ENCODE data around the gene NDRG4. TPM values are rescaled to one million over a fixed set of nuclear protein-coding genes. Genes with fewer than 3 reads are reported as not detected.

NDRG4 gene
- total and polyA plus RNA-seq, 2 donors (not counting 1 experiment from before 2014, with no cell fraction given) = 4.0 to 5.1 TPM

- Histone ChIP-seq H3K9me3 (ENCODE audit: control insufficient read depth, insufficient read depth, low read depth, low read length) (no peaks in the 10 kb centered on the region), H3K27me3 (ENCODE audit: control insufficient read depth, insufficient read depth, low read length) (no peaks in the 10 kb centered on the region), H4K20me1 (ENCODE audit: control insufficient read depth, extremely low read depth, insufficient read depth, low read length) (no peaks in the 10 kb centered on the region), H2AFZ (ENCODE audit: low read length) (no peak overlapping the region), H3K4me1 (ENCODE audit: control insufficient read depth, extremely low read depth, insufficient read depth, low read length) (no peaks in the 10 kb centered on the region), H3K4me2 (ENCODE audit: extremely low read depth, insufficient read depth, low read length) (no peak overlapping the region), H3K4me3 (replicated peaks in 1 of 4; ENCODE audit: control extremely low read depth in 1 of 4, insufficient read depth in 1 of 4, low read depth in 3 of 4, low read length in 4 of 4) (no peak overlapping the region), H3K36me3 (ENCODE audit: control insufficient read depth, insufficient read depth, low read length) (peaks cover 16% of the 10 kb centered on the region), H3K9ac (ENCODE audit: insufficient read depth, low read length) (no peak overlapping the region), H3K27ac (ENCODE audit: insufficient read depth, low read length) (no peak overlapping the region), H3K79me2 (ENCODE audit: control insufficient read depth, insufficient read depth, low read length) (no peaks in the 10 kb centered on the region)
- TF ChIP-seq CTCF (conservative IDR thresholded peaks at IDR 0.05 in 1 of 2, IDR thresholded peaks at IDR 0.05 in 1 of 2; ENCODE audit: low read depth in 1 of 2, low read length in 2 of 2) = no peak
- TF ChIP-seq EZH2 (IDR thresholded peaks at IDR 0.05; ENCODE audit: low read length, missing control alignments) = no peak
- DNase-seq (ENCODE audit: low read depth in 2 of 2) = no peak
Observed at GRCh38 chr16:58541711-58542110, 41.8 kb downstream of the NDRG4 start.

GRCh38 chr16:58542291-58542690, 42.3 kb downstream of the NDRG4 start:
- Histone ChIP-seq H3K27ac (ENCODE audit: insufficient read depth, low read length) (no peak overlapping the region), H2AFZ (ENCODE audit: low read length) (no peak overlapping the region), H3K79me2 (ENCODE audit: control insufficient read depth, insufficient read depth, low read length) (no peaks in the 10 kb centered on the region), H3K9ac (ENCODE audit: insufficient read depth, low read length) (no peak overlapping the region), H3K36me3 (ENCODE audit: control insufficient read depth, insufficient read depth, low read length) (peaks cover 12% of the 10 kb centered on the region), H3K4me1 (ENCODE audit: control insufficient read depth, extremely low read depth, insufficient read depth, low read length) (no peaks in the 10 kb centered on the region), H3K4me3 (replicated peaks in 1 of 4; ENCODE audit: control extremely low read depth in 1 of 4, insufficient read depth in 1 of 4, low read depth in 3 of 4, low read length in 4 of 4) (no peak overlapping the region), H3K4me2 (ENCODE audit: extremely low read depth, insufficient read depth, low read length) (no peak overlapping the region), H4K20me1 (ENCODE audit: control insufficient read depth, extremely low read depth, insufficient read depth, low read length) (no peaks in the 10 kb centered on the region), H3K27me3 (ENCODE audit: control insufficient read depth, insufficient read depth, low read length) (no peaks in the 10 kb centered on the region), H3K9me3 (ENCODE audit: control insufficient read depth, insufficient read depth, low read depth, low read length) (no peaks in the 10 kb centered on the region)
- no peak for DNase-seq (ENCODE audit: low read depth in 2 of 2)
- no peak for TF ChIP-seq CTCF (conservative IDR thresholded peaks at IDR 0.05 in 1 of 2, IDR thresholded peaks at IDR 0.05 in 1 of 2; ENCODE audit: low read depth in 1 of 2, low read length in 2 of 2)
- TF ChIP-seq EZH2 (IDR thresholded peaks at IDR 0.05; ENCODE audit: low read length, missing control alignments) = no peak

- H3K36me3 ChIP-seq (ENCODE audit: control insufficient read depth, insufficient read depth, low read length) = peaks cover 12% of the 10 kb centered on the region
Observed at GRCh38 chr16:58543685-58544084, 43.7 kb downstream of the NDRG4 start.

More at GRCh38 chr16:58543685-58544084, 43.7 kb downstream of the NDRG4 start:
- Histone ChIP-seq H4K20me1 (ENCODE audit: control insufficient read depth, extremely low read depth, insufficient read depth, low read length) (no peaks in the 10 kb centered on the region), H3K79me2 (ENCODE audit: control insufficient read depth, insufficient read depth, low read length) (no peaks in the 10 kb centered on the region), H3K4me2 (ENCODE audit: extremely low read depth, insufficient read depth, low read length) (no peak overlapping the region), H3K27me3 (ENCODE audit: control insufficient read depth, insufficient read depth, low read length) (no peaks in the 10 kb centered on the region), H3K9me3 (ENCODE audit: control insufficient read depth, insufficient read depth, low read depth, low read length) (no peaks in the 10 kb centered on the region), H3K27ac (ENCODE audit: insufficient read depth, low read length) (no peak overlapping the region), H3K9ac (ENCODE audit: insufficient read depth, low read length) (no peak overlapping the region), H3K4me1 (ENCODE audit: control insufficient read depth, extremely low read depth, insufficient read depth, low read length) (no peaks in the 10 kb centered on the region), H3K4me3 (replicated peaks in 1 of 4; ENCODE audit: control extremely low read depth in 1 of 4, insufficient read depth in 1 of 4, low read depth in 3 of 4, low read length in 4 of 4) (no peak overlapping the region), H2AFZ (ENCODE audit: low read length) (no peak overlapping the region)
- TF ChIP-seq EZH2 (IDR thresholded peaks at IDR 0.05; ENCODE audit: low read length, missing control alignments) (no peak), CTCF (conservative IDR thresholded peaks at IDR 0.05 in 1 of 2, IDR thresholded peaks at IDR 0.05 in 1 of 2; ENCODE audit: low read depth in 1 of 2, low read length in 2 of 2) (no peak)
- DNase-seq (ENCODE audit: low read depth in 2 of 2) = no peak
